B cell (primary cell): ENCODE measurements around the gene FUT7. TPM values are rescaled to one million over a fixed set of nuclear protein-coding genes. Genes with fewer than 3 reads are reported as not detected.
A peak's percentile ranks its signal among the peaks of the same experiment; 100 is the strongest.

Source experiments
- ATAC-seq: fragments of 200-7000 bp; cut with Tn5 transposase; one replicate; pipeline ENCODE4 v1.10.0; 2021; ENCODE audit warnings: low read depth, mild to moderate bottlenecking, moderate number of reproducible peaks, moderate library complexity
- CTCF ChIA-PET: fragments of 350-600 bp; sonication (Branson Sonifier 250); formaldehyde crosslinking; loops from one replicate; lab custom pipeline; 2021; ENCODE audit warnings: antibody characterized with exemption, inconsistent platforms; lab: Charles Lee
- POLR2A ChIA-PET: fragments of 350-600 bp; sonication (Branson Sonifier 250); formaldehyde crosslinking; loops from one replicate; lab custom pipeline; 2021; ENCODE audit warnings: antibody characterized with exemption; lab: Charles Lee
- DNase-seq: peaks from one replicate; pipeline ENCODE4 v3.0.0; 2013
- H2AFZ ChIP-seq: 2 replicates; pipeline ENCODE4 v1.6.1; 2012; ENCODE audit warnings: mild to moderate bottlenecking, low read depth, low read length; ENCODE audit not compliant: insufficient read depth, poor library complexity, severe bottlenecking
- H3K27ac ChIP-seq, 2 donors: 1 replicate in 1 of 2; 2 replicates in 1 of 2; pipeline ENCODE4 v1.5.1; 2012 to 2013; ENCODE audit warnings: low read length in 2 of 2, mild to moderate bottlenecking in 2 of 2, moderate library complexity in 1 of 2
- H3K27me3 ChIP-seq, 4 experiments: fragments of 200-600 bp in 1 of 4; sonication (generic) in 1 of 4; replicated peaks in 1 of 4; 1 replicate in 2 of 4; 2 replicates in 2 of 4; pipeline versions ENCODE4 v1.6.1 to v1.7.0; 2013 to 2016; ENCODE audit warnings: low read length in 3 of 4, mild to moderate bottlenecking in 2 of 4, mixed read lengths in 1 of 4, moderate library complexity in 1 of 4; ENCODE audit not compliant: insufficient read depth in 4 of 4, control insufficient read depth in 3 of 4; ENCODE audit errors: control extremely low read depth in 1 of 4
- H3K36me3 ChIP-seq, 2 experiments: replicated peaks in 1 of 2; 1 replicate in 1 of 2; 2 replicates in 1 of 2; pipeline versions ENCODE4 v1.6.1 to v1.7.1; 2013; ENCODE audit warnings: low read length in 1 of 2; ENCODE audit not compliant: insufficient read depth in 2 of 2, control insufficient read depth in 1 of 2; ENCODE audit errors: control extremely low read depth in 1 of 2, extremely low read depth in 1 of 2
- H3K4me1 ChIP-seq, 2 donors: fragments of 200-600 bp in 1 of 2; sonication (generic) in 1 of 2; 1 replicate in 1 of 2; 2 replicates in 1 of 2; pipeline versions ENCODE4 v1.5.1 to v1.6.1; 2013 to 2017; ENCODE audit warnings: low read length in 2 of 2; ENCODE audit not compliant: control insufficient read depth in 2 of 2, insufficient read depth in 2 of 2
- H3K4me2 ChIP-seq: replicated peaks from 2 replicates; pipeline ENCODE3; 2012; ENCODE audit warnings: mild to moderate bottlenecking, low read depth, low read length; ENCODE audit not compliant: poor library complexity, severe bottlenecking
- H3K4me3 ChIP-seq, 5 experiments: fragments of 200-600 bp in 1 of 5; sonication (generic) in 1 of 5; 1 replicate in 3 of 5; 2 replicates in 2 of 5; pipeline versions ENCODE4 v1.5.1 to v1.7.0; 2011 to 2016; ENCODE audit warnings: low read length in 4 of 5, mild to moderate bottlenecking in 4 of 5, low read depth in 2 of 5, control low read depth in 1 of 5, moderate library complexity in 1 of 5; ENCODE audit not compliant: insufficient read depth in 1 of 5; ENCODE audit errors: control extremely low read depth in 1 of 5, extremely low read depth in 1 of 5
- H3K79me2 ChIP-seq: fragments of 200-600 bp; sonication (generic); one replicate; pipeline ENCODE4 v1.6.0; 2016; ENCODE audit warnings: low read length; ENCODE audit not compliant: control insufficient read depth, insufficient read depth
- H3K9ac ChIP-seq: fragments of 200-600 bp; sonication (generic); 2 replicates; pipeline ENCODE4 v1.6.1; 2017; ENCODE audit warnings: mild to moderate bottlenecking, low read length, moderate library complexity
- H3K9me3 ChIP-seq, 3 donors: one replicate each; pipeline versions ENCODE4 v1.6.1 to v1.7.1; 2013; ENCODE audit warnings: low read length in 2 of 3; ENCODE audit not compliant: control insufficient read depth in 2 of 3, insufficient read depth in 1 of 3; ENCODE audit errors: control extremely low read depth in 1 of 3
- H4K20me1 ChIP-seq: 2 replicates; pipeline ENCODE4 v1.6.0; 2012; ENCODE audit warnings: mild to moderate bottlenecking, low read length; ENCODE audit not compliant: insufficient read depth, control insufficient read depth, poor library complexity, severe bottlenecking
- H3K27ac Mint-ChIP-seq: one replicate; pipeline ENCODE4 v1.8.0; 2021; ENCODE audit warnings: mixed read lengths
- H3K27me3 Mint-ChIP-seq: one replicate; pipeline ENCODE4 v1.8.0; 2021; ENCODE audit warnings: mixed read lengths
- H3K4me1 Mint-ChIP-seq: one replicate; pipeline ENCODE4 v1.8.0; 2021; ENCODE audit warnings: mixed read lengths
- H3K4me3 Mint-ChIP-seq: one replicate; pipeline ENCODE4 v1.8.0; 2021; ENCODE audit warnings: mixed read lengths
- H3K9me3 Mint-ChIP-seq: one replicate; pipeline ENCODE4 v1.8.0; 2022; ENCODE audit warnings: mixed read lengths; ENCODE audit not compliant: insufficient read depth
- CTCF ChIP-seq: fragments of 200-600 bp; IDR thresholded peaks from one replicate; pipeline ENCODE4 v1.8.0; 2022; ENCODE audit warnings: antibody characterized with exemption, mild to moderate bottlenecking
- EZH2 ChIP-seq: IDR thresholded peaks from 2 replicates; pipeline ENCODE4 v1.6.1; 2012; ENCODE audit warnings: borderline replicate concordance, low read depth, mild to moderate bottlenecking, moderate library complexity, low read length; ENCODE audit not compliant: insufficient read depth, poor library complexity, severe bottlenecking
- WGBS: methylation state at CpG from one replicate; pipeline ENCODE4 v1.1.5; 2013; ENCODE audit warnings: missing lambda C conversion rate; ENCODE audit not compliant: insufficient coverage; 5-methylcytosine and 5-hydroxymethylcytosine counted together
- intact Hi-C: fragments of 100-400 bp; cut with micrococcal nuclease; formaldehyde crosslinking; loops from one replicate; pipeline ENCODE4 v1.10.0; 2022
- polyA plus RNA-seq: library from polyadenylated mRNA; depleted of rRNA; stranded (reverse); fragments of >200 nt; gene quantifications from 2 replicates; pipeline ENCODE4 v1.2.3, GENCODE V29; 2012
- total RNA-seq, 2 donors: library from RNA; stranded (reverse); fragments of 120-200 nt in 1 of 2; gene quantifications; 1 replicate in 1 of 2; 2 replicates in 1 of 2; pipeline versions ENCODE4 v1.2.3 to v1.2.4, GENCODE V29; 2013 to 2022

Gene FUT7
- total and polyA plus RNA-seq, 2 donors (not counting 1 experiment from before 2014, with no cell fraction given) = 7.3 to 8.2 TPM

- H3K4me3 Mint-ChIP-seq = peak overlapping the region; percentile 65
- ChIA-PET CTCF (interaction anchor here (0.6 to 2.5 kb wide), 3 partner anchors 28 to 108 kb away, joined by 3 to 10 read pairs (median 4); partner anchors contain the start of gene NPDC1), POLR2A (interaction anchor here (0.5 to 1.0 kb wide), 2 partner anchors 12 to 174 kb away, joined by 3 to 5 read pairs; partner anchors contain the start of gene MAN1B1)
- H3K4me2 ChIP-seq = no peak overlapping the region
- no peak overlapping the region for H3K9ac ChIP-seq
- H3K27ac ChIP-seq = no peak overlapping the region
- no peaks in the 10 kb centered on the region for H3K9me3 ChIP-seq
- H3K4me3 ChIP-seq = no peak overlapping the region
- no peaks in the 10 kb centered on the region for H3K9me3 Mint-ChIP-seq
- peak overlapping the region; percentile 66 for H3K27ac Mint-ChIP-seq
- ATAC-seq = peak; percentile 8
- H3K79me2 ChIP-seq = peaks cover 11% of the 10 kb centered on the region
- no peaks in the 10 kb centered on the region for H3K27me3 ChIP-seq
- peaks cover 0 to 6% of the 10 kb centered on the region in 2 experiments for H3K36me3 ChIP-seq
- H3K27me3 Mint-ChIP-seq = no peaks in the 10 kb centered on the region
- TF ChIP-seq EZH2 (no peak), CTCF (no peak)
- peaks cover 28% of the 10 kb centered on the region for H3K4me1 Mint-ChIP-seq
- DNase-seq = peak; percentile 58
- H2AFZ ChIP-seq = no peak overlapping the region
- peaks cover 20% of the 10 kb centered on the region for H4K20me1 ChIP-seq
- WGBS = 65% methylated on average over 12 of the region's 12 CpGs
- H3K4me1 ChIP-seq = peaks cover 17 to 34% of the 10 kb centered on the region in 2 donors
- intact Hi-C loops = loop anchor here (5.0 kb wide), 1 partner anchor 42 kb away; the partner anchor contains the start of gene FUT7
Observed at GRCh38 chr9:137074657-137075274, 42.9 kb upstream of the FUT7 start.

- CTCF ChIA-PET = interaction anchor here (0.6 to 2.5 kb wide), 2 partner anchors 27 to 107 kb away, joined by 3 to 10 read pairs; partner anchors contain the start of gene NPDC1
- Histone ChIP-seq H3K9ac (no peak overlapping the region), H4K20me1 (peaks cover 12% of the 10 kb centered on the region), H3K79me2 (peaks cover 5% of the 10 kb centered on the region), H2AFZ (no peak overlapping the region), H3K9me3 (peaks cover 0 to 7% (median 0%) of the 10 kb centered on the region in 3 donors), H3K4me2 (no peak overlapping the region), H3K27me3 (peaks cover 0 to 7% (median 1%) of the 10 kb centered on the region in 4 experiments), H3K4me1 (peaks cover 24 to 41% of the 10 kb centered on the region in 2 donors), H3K27ac (no peak overlapping the region), H3K4me3 (no peak overlapping the region), H3K36me3 (no peaks in the 10 kb centered on the region)
- WGBS = 87% methylated on average over 7 of the region's 8 CpGs
- H3K4me1 Mint-ChIP-seq = peaks cover 26% of the 10 kb centered on the region
- H3K27ac Mint-ChIP-seq = no peak overlapping the region
- DNase-seq (peak; percentile 10), ATAC-seq (no peak)
- no peak for TF ChIP-seq CTCF
- TF ChIP-seq EZH2 = no peak
- H3K4me3 Mint-ChIP-seq = no peak overlapping the region
- H3K9me3 Mint-ChIP-seq = no peaks in the 10 kb centered on the region
- POLR2A ChIA-PET = interaction anchor here (1.0 kb wide), 1 partner anchor 13 kb away, joined by 3 read pairs; the partner anchor contains the start of gene MAN1B1
- intact Hi-C loops = loop anchor here (5.0 kb wide), 1 partner anchor 42 kb away; the partner anchor contains the start of gene FUT7
- no peaks in the 10 kb centered on the region for H3K27me3 Mint-ChIP-seq
Observed at GRCh38 chr9:137073992-137074399, 42.1 kb upstream of the FUT7 start.
